Measurements from ENCODE around the gene HSD17B1.
"Not testable (repeated sequence)": the region's sequence is repeated elsewhere in the genome, so short reads cannot be mapped to it uniquely, and the experiment has no call there.

Gene HSD17B1

DNA sequence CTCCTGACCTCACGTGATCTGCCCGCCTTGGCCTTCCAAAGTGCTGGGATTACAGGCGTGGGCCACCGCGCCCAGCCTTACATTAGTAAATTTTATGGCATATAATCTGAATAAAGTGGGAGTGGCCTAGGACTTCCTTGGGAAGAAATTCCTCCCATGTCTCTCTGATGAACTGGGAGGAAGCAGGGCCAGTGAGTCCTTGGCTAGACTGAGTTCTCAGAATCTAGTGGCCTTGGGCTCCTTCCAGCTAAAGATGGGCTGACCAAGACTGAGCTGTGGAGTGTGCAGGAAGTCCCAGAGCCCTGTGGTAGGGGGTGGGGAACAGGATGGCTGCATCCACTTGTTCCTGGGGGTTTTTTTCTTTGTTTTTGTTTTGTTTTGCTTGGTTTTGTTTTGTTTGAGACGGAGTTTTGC, 26.7 kb upstream of the HSD17B1 start:
- no peak for DNase-seq

DNA sequence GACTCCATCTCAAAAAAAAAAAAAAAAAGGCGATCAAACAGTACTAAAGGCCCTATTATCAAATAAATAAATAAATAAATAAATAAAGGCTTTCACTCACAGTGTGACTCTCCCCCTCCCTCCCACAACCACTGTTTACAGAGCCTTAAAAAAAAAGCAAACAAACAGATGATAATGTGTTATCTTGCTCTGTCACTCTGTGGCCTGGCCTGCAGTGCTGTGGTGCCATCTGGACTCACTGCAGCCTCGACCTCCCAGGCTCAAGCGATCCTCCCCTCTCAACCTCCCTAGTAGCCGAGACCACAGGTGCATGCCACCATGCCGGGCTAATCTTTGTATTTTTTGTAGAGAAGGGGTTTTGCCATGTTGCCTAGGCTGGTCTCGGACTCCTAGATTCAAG, 24.8 kb upstream of the HSD17B1 start:
- DNase-seq = no peak

DNA sequence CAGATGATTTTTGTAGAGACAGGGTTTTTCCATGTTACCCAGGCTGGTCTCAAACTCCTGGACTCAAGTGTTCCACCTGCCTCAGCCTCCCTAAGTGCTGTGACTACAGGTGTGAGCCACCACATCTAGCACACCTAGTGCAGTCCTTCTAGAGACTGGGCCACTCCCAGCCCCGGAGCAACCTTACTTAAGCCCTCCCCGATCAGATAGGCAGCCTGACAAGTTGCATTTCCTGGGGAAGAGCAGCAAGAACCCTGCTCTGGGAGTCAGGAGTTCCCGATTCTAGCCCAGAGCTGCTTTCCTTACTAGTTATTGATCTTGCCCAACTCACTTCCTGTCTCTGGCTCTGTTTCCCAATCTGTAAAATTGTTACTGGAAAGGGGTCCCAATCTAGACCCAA, 23.7 kb upstream of the HSD17B1 start:
- DNase-seq = no peak

DNA sequence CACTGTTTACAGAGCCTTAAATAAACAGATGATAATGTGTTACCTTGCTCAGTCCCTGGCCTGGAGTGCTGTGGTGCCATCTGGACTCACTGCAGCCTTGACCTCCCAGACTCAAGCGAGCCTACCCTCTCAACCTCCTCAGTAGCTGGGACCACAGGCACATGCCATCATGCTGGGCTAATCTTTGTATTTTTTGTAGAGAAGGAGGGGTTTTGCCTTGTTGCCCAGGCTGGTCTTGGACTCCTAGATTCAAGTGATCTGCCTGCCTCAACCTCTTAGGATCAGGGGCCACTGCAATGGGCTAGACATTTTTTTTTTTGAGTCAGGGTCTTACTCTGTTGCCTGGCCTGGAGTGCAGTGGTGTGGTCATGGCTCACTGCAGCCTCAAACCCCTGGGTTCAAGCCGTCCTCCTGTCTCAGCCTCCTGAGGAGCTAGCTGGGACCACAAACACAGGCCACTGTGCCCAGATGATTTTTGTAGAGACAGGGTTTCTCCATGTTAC, 21.7 kb upstream of the HSD17B1 start:
- no peak for DNase-seq

DNA sequence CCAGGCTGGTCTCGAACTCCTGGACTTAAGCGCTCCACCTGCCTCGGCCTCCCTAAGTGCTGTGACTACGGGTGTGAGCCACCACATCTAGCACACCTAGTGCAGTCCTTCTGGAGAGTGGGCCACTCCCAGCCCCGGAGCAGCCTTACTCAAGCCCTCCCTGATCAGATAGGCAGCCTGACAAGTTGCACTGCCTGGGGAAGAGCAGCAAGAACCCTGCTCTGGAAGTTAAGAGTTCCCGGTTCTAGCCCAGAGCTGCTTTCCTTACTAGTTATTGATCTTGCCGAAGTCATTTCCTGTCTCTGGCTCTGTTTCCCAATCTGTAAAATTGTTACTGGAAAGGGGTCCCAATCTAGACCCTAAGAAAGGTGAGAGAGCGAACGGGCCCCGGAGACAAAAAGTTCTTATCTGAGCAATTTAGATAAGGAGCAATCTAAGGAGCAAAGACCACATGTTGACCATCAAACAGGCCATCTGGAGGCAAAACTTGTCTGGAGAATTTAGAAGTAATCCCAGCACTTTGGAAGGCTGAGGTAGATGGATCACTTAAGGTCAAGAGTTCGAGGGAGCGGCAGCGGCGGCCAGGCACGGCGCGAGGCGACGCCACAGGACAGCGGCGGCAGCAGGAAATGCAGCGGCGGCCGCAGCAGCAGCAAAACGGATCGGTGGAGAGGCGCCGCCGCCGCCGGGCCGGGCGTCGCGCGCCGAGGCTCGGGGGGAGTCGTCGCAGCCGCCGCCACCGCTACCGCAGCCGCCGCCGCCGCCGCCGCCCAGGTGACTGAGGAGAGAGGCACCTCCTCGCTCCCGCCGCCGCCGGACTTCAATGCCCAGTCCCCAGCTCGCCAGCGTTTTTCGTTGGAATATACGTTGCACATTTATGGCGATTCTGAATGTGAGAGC, 21.0 kb upstream of the HSD17B1 start:
- DNase-seq = peak; percentile 77

DNA sequence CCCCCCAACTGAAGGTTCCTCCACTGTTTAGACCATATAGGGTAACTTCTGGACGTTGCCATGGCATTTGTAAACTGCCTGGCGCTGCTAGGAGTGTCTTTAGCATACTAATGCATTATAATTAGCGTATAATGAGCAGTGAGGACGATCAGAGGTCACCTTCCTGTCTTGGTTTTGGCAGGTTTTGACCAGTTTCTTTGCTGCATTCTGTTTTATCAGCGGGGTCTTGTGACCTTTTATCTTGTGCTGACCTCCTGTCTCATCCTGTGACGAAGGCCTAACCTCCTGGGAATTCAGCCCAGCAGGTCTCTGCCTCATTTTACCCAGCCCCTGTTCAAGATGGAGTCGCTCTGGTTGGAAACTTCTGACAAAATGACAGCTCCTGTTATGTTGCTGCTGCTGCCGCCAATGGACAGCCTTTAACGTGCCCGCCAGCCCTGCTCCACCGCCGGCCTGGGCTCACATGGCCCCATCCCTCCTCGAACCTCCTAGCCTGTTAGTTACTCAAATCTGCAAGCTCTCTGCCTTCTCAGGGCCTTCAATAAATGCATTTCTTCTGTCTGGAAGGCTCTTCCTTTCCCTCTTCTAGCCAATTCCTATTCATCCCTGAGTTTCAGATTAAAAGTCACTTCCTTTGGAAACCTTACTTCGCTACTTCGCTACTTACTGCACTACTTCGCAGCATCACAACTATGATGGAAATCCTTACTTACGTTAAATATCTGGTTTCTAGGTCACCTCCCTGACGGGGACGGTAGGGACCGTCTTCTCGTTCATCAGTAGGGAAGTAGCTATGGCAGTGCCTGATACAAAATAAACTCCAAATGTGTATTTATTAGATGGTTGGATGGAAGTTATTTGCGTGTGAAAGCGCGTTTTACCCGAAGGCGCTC, 17.3 kb upstream of the HSD17B1 start:
- DNase-seq = no peak

DNA sequence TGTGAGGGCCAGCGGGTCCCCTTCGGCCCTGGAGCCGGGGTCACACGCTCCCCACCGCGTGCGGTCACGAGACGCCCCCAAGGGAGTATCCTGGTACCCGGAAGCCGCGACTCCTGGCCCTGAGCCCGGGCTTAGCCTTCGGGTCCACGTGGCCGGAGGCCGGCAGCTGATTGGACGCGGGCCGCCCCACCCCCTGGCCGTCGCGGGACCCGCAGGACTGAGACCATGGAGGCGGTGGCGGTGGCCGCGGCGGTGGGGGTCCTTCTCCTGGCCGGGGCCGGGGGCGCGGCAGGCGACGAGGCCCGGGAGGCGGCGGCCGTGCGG, 16.7 kb upstream of the HSD17B1 start, which contains the start of gene NAGLU:
NAGLU (plus strand) TSS at position 194 of the 324 bp plus-strand sequence; CDS start at position 226, 32 bp downstream.
- DNase-seq = peak; percentile 87

DNA sequence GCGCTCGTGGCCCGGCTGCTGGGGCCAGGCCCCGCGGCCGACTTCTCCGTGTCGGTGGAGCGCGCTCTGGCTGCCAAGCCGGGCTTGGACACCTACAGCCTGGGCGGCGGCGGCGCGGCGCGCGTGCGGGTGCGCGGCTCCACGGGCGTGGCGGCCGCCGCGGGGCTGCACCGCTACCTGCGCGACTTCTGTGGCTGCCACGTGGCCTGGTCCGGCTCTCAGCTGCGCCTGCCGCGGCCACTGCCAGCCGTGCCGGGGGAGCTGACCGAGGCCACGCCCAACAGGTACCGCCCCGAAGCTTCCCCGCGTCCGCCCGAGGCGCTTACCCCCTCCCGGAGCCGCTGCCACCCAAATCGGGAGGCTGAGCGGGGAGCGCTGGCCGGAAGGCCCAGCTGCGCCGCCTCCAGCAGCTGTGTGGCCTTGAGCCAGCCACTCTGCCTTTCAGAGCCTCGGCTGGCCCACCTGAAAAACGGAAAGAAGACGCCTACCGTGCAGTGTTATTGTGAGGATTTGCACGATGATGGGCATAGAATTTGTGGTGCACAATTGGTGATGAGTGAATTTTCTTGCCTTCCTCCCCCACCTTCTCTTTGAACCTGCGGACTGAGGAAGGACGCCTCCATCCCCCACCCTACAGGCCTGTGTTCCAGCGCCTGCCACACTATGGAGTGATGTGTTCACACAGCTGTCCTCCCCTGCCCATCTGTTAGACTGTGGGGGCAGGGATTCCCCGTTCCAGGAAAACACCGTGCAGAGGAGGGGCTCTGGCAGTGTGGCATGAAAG, 16.2 kb upstream of the HSD17B1 start:
- DNase-seq = peak; percentile 72

DNA sequence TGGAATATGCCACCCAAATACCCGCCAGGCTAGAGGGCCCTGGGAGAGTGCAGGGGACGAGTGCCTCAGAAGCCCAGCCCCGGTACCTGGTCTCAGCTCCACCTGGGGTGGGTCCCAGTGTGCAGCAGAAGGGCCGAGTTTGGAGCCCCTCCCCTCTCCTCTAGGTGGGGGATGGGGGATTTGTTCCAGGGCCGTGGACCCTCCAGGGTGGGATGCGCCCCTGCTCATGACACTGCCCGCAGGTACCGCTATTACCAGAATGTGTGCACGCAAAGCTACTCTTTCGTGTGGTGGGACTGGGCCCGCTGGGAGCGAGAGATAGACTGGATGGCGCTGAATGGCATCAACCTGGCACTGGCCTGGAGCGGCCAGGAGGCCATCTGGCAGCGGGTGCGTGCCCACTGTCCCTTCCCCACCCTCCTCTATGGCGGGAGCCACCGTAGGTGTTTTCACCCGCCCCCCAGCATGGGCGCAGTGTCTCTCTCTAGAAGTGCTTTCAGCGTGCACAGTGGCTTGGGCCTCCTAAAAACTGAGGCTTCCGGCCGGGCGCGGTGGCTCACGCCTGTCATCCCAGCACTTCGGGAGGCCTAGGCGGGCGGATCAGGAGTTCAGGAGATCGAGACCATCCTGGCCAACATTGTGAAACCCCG, 15.4 kb upstream of the HSD17B1 start:
- no peak for DNase-seq

DNA sequence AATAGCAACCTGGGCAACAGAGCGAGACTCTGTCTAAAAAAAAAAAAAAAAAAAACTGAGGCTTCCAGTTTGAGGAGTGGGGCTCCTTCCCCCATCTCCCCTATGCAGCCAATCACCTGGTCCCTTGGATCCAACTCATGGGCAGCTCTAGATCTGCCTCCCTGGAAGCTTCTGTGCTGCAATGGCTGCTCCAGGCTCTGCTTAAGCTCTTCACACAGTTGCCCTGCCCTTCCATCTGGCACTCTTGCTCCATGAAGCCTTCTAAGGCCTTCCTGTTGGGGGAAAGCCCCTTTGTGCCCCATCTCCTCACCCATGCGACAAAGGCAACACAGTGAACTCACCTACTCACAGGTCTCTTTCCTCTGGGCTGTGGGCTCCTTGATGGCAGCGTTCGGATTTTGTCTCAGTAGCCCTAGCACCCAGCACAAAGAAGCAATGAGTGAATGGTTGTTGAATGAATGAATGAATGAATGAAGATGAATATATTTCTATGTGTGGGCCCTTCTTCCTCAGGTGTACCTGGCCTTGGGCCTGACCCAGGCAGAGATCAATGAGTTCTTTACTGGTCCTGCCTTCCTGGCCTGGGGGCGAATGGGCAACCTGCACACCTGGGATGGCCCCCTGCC, 14.8 kb upstream of the HSD17B1 start:
- DNase-seq = no peak

DNA sequence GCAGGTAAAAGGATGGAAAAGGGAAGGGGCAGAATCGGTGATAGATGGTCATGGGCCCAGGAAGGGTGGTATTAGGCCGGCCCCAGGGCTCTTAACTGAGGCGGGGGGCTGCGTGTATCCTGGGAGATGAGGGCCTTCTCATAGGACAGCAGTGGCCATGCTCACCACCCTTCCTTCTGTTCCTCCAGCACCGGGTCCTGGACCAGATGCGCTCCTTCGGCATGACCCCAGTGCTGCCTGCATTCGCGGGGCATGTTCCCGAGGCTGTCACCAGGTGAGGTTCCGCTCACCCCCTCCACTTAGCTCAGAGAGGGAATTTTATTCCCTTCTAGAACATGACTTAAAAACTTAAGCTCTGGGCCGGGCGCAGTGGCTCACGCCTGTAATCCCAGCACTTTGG, 14.2 kb upstream of the HSD17B1 start:
- DNase-seq = no peak

DNA sequence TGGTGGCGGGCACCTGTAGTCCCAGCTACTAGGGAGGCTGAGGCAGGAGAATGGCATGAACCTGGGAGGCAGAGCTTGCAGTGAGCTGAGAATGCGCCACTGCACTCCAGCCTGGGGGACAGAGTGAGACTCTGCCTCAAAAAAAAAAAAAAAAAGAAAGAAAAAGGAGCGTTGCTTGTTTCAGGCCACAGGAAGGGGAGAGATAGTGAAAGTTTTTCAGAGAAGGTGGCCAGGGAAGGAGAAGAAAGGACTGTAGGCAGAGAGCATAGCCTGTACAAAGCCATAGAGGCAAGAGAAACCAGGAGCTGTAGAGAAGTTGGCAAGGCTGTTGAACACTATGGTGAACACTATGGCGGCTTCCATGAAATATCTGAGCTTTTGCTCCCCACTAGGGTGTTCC, 12.2 kb upstream of the HSD17B1 start:
- not testable (repeated sequence) for DNase-seq

DNA sequence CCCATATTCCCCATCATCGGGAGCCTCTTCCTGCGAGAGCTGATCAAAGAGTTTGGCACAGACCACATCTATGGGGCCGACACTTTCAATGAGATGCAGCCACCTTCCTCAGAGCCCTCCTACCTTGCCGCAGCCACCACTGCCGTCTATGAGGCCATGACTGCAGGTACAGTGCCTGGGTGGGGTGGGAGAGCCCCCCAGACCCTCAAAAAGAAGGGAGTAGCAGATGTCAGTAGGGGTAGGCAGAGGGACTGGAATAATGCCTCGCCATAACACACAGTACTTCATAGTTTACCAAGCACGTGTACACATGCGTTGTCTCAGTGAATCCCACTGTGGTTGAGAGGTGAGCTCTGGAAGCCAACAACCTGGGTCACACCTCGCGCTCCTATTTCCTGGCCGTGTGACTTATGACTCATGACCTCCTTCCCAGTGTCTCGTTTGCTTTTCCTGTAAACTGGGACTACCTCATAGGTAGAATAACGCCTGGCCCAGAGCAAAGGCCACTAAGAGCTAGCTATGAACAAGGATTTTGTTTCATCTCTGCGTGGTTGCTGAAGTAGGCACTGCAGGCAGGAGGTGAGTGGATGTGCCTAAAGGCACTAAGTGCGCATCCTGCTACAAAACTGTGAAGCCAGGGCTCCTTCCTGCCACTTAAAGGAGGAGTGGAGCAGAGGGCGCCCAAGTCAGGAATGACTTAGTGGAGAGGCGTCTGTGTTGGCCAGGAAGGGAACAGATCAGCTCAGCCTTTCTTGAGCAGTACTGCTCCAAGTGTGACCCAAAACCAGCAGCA, 11.5 kb upstream of the HSD17B1 start:
- no peak for DNase-seq

DNA sequence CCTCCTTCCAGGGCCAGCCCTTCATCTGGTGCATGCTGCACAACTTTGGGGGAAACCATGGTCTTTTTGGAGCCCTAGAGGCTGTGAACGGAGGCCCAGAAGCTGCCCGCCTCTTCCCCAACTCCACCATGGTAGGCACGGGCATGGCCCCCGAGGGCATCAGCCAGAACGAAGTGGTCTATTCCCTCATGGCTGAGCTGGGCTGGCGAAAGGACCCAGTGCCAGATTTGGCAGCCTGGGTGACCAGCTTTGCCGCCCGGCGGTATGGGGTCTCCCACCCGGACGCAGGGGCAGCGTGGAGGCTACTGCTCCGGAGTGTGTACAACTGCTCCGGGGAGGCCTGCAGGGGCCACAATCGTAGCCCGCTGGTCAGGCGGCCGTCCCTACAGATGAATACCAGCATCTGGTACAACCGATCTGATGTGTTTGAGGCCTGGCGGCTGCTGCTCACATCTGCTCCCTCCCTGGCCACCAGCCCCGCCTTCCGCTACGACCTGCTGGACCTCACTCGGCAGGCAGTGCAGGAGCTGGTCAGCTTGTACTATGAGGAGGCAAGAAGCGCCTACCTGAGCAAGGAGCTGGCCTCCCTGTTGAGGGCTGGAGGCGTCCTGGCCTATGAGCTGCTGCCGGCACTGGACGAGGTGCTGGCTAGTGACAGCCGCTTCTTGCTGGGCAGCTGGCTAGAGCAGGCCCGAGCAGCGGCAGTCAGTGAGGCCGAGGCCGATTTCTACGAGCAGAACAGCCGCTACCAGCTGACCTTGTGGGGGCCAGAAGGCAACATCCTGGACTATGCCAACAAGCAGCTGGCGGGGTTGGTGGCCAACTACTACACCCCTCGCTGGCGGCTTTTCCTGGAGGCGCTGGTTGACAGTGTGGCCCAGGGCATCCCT, 9.3 kb upstream of the HSD17B1 start:
- no peak for DNase-seq

DNA sequence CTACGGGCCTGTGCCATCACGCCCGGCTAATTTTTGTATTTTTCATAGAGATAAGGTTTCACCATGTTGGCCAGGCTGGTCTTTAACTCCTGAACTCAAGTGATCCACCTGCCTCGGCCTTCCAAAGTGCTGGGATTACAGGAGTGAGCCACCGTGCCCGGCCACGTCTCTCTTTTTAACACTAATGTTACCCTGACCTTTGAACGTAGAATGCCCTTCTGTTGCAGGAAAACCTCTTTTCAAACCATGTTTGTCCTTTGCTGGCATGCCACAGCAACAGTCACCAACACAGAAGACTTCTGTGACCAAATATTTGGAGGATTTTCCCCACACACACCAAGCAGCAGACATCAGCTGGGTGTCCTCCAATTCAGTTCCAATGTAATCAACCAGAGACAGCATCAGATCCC, 7.8 kb upstream of the HSD17B1 start:
- no peak for DNase-seq

DNA sequence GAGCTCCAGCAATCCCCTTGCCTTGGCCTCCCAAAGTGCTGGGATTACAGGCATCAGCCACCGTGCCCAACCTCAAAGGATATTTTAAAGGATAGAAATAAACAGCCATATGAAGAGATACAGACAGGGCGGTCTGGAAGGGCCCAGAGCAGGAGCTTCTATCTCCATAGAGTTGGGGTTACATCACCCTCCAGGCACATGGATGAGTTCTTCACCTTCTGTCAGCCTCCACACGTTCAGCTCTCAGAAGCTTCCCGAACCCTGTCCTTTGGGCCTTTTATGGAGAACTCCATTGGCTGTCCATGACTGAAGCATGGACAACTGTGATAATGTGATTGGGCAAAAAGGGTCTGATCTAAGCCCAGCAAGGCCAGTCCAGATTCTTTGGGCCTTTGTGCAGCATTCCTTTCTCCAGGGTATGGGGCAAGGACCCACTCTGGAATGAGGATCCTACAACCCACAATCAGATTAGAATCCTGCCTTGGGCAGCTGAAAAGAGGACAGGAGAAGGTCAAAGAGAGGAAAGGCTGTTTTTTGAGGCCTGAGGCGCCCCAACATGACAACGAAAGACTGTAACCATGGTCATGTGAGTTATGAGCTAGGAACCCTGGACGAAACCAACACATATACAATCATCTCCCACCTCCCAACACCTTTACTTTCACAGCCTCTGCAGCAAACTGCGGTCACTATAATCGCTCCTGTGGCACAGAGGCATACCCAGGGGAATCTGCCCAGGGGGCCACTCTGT, 6.8 kb upstream of the HSD17B1 start:
- DNase-seq = not testable (repeated sequence)

DNA sequence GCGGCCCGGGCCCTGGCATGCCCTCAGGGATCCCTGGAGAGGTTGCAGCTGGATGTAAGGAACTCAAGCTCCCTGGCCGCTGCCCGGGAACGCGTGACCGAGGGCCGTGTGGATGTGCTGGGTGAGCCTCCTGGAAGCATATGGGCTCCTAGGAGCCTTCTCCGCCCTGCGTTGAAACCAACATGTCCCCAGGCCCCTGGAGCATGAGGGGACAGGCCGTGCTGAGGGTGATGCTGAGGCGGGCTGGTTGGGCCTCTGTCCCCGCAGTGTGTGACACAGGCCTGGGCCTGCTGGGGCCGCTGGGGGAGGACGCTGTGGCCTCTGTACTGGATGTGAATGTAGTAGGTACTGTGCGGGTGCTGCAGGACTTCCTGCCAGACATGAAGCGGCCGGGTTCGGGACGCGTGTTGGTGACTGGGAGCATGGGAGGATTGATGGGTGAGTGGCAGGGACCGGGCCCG, 5.7 kb upstream of the HSD17B1 start:
- no peak for DNase-seq

DNA sequence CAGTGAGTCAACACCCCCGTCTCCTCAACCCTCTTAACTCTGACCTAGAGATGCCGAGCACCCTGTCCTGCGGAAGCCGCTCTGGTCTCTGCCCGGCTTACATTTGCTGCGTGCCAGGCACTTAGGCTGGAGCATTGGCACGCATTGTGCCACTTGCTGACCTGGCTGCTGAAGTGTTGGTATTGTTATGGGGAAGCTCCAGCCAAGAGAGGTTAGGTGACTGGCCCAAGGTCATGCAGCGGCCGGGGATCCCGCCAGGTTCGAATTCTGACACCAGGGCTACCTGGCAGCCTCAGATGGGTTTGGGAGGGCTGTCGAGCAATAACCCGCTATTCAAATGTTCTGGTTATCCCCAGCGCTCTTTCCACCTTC, 5.0 kb upstream of the HSD17B1 start:
- no peak for DNase-seq
